GM12878 (cell line): ENCODE measurements around the gene ZMYM5. TPM values are rescaled to one million over a fixed set of nuclear protein-coding genes. Genes with fewer than 3 reads are reported as not detected.

Experiments used
- ATAC-seq: fragments of 200-7000 bp; cut with Tn5 transposase; 3 replicates; pipeline ENCODE4 v1.9.1; 2020; ENCODE audit warnings: mild to moderate bottlenecking, moderate library complexity
- BruUV-seq: library from RNA; stranded (reverse); fragments of 400-500 nt; replicated peaks from 2 replicates; lab custom pipeline; 2021; lab: Mats Ljungman, UMichigan
- CTCF ChIA-PET: fragments of 300-600 bp; sonication (Branson Sonifier 250); formaldehyde crosslinking; extraction: SDS; loops from one replicate; lab custom pipeline; 2021; ENCODE audit warnings: inconsistent platforms; lab: Yijun Ruan, JAX
- POLR2A ChIA-PET: fragments of 350-600 bp; formaldehyde crosslinking; extraction: SDS; loops from one replicate; lab custom pipeline; 2021; ENCODE audit warnings: inconsistent platforms; lab: Charles Lee
- RAD21 ChIA-PET: fragments of 300-600 bp; sonication (Branson Sonifier 250); formaldehyde crosslinking; loops from one replicate; lab custom pipeline; 2023; ENCODE audit warnings: antibody characterized with exemption; ENCODE audit not compliant: unreplicated experiment; lab: Charles Lee
- SMC1A ChIA-PET: fragments of 300-600 bp; sonication (Branson Sonifier 250); formaldehyde crosslinking; loops from one replicate; lab custom pipeline; 2023; ENCODE audit not compliant: unreplicated experiment, uncharacterized antibody; lab: Charles Lee
- DNase-seq: peaks from one replicate; pipeline ENCODE4 v3.0.0-alpha.2; 2011; ENCODE audit warnings: low read depth, low spot score
- FAIRE-seq: peaks from 3 replicates; lab custom pipeline; 2011; peaks lifted over from hg19 to GRCh38; lab: Jason Lieb, UNC
- H2AFZ ChIP-seq: 2 replicates; pipeline ENCODE4 v1.6.0; 2011; ENCODE audit warnings: low read depth, low read length, control low read depth; ENCODE audit not compliant: control insufficient read depth
- H3K27ac ChIP-seq: 2 replicates; pipeline ENCODE4 v1.5.1; 2011; ENCODE audit warnings: control low read depth; ENCODE audit not compliant: control insufficient read depth, insufficient read depth
- H3K27me3 ChIP-seq, 2 experiments: replicated peaks in 1 of 2; 2 replicates each; pipeline versions ENCODE4 v1.6.0 to v1.6.1; 2011; ENCODE audit warnings: low read length in 1 of 2; ENCODE audit not compliant: control insufficient read depth in 2 of 2, insufficient read depth in 2 of 2
- H3K36me3 ChIP-seq, 2 experiments: 2 replicates each; pipeline ENCODE4 v1.5.1; 2011; ENCODE audit warnings: low read length in 1 of 2; ENCODE audit not compliant: control insufficient read depth in 2 of 2, insufficient read depth in 2 of 2
- H3K4me1 ChIP-seq: 2 replicates; pipeline ENCODE4 v1.6.1; 2011; ENCODE audit warnings: mild to moderate bottlenecking, low read length, moderate library complexity, mixed read lengths; ENCODE audit not compliant: control insufficient read depth, insufficient read depth
- H3K4me2 ChIP-seq: 2 replicates; pipeline ENCODE4 v1.6.0; 2011; ENCODE audit warnings: control low read depth; ENCODE audit not compliant: control insufficient read depth, insufficient read depth
- H3K4me3 ChIP-seq: fragments of 200-600 bp; sonication (generic); 2 replicates; pipeline ENCODE4 v1.5.1; 2016
- H3K79me2 ChIP-seq: 2 replicates; pipeline ENCODE4 v1.6.0; 2011; ENCODE audit warnings: low read length; ENCODE audit not compliant: control insufficient read depth, insufficient read depth
- H3K9ac ChIP-seq: 2 replicates; pipeline ENCODE4 v1.8.0; 2011; ENCODE audit warnings: low read length, control low read depth, mixed read lengths; ENCODE audit not compliant: control insufficient read depth, insufficient read depth
- H3K9me3 ChIP-seq: replicated peaks from 3 replicates; pipeline ENCODE4 v1.5.1; 2011; ENCODE audit warnings: mild to moderate bottlenecking, low read length; ENCODE audit not compliant: control insufficient read depth, insufficient read depth
- H4K20me1 ChIP-seq: 2 replicates; pipeline ENCODE4 v1.6.0; 2011; ENCODE audit not compliant: control insufficient read depth, insufficient read depth
- CBX3 ChIP-seq: fragments of 200-600 bp; sonication (generic); IDR thresholded peaks from 2 replicates; pipeline ENCODE4 v1.6.1; 2016; ENCODE audit warnings: low read depth, borderline replicate concordance
- CREB1 ChIP-seq: IDR thresholded peaks from 2 replicates; pipeline ENCODE4 v1.6.1; 2012; ENCODE audit warnings: low read depth, mild to moderate bottlenecking, inconsistent platforms
- FOS ChIP-seq: IDR thresholded peaks from 3 replicates; pipeline ENCODE4 v1.6.1; 2011; ENCODE audit warnings: borderline replicate concordance; ENCODE audit not compliant: insufficient read length; ENCODE audit errors: extremely low read depth
- HCFC1 ChIP-seq: fragments of 150-350 bp; IDR thresholded peaks from 2 replicates; pipeline ENCODE4 v1.6.1; 2014; ENCODE audit warnings: low read length
- HDAC2 ChIP-seq: fragments of 200-600 bp; sonication (generic); IDR thresholded peaks from 2 replicates; pipeline ENCODE4 v1.6.1; 2017
- HSF1 ChIP-seq: fragments of 150-350 bp; IDR thresholded peaks from 2 replicates; pipeline ENCODE4 v1.6.1; 2014; ENCODE audit warnings: mild to moderate bottlenecking, low read depth, low read length
- JUND ChIP-seq: IDR thresholded peaks from 2 replicates; pipeline ENCODE4 v1.6.1; 2012; ENCODE audit warnings: low read depth, mild to moderate bottlenecking, low read length, improper control_type of control experiment, moderate library complexity
- MAX ChIP-seq: IDR thresholded peaks from 2 replicates; pipeline ENCODE4 v1.6.1; 2012; ENCODE audit warnings: low read depth, low read length, improper control_type of control experiment
- PAX8 ChIP-seq: fragments of 450-650 bp; IDR thresholded peaks from 2 replicates; pipeline ENCODE4 v1.6.1; 2017; ENCODE audit warnings: mild to moderate bottlenecking, moderate library complexity
- POLR2A ChIP-seq: IDR thresholded peaks from 2 replicates; pipeline ENCODE4 v1.6.1; 2011; ENCODE audit warnings: low read depth, mild to moderate bottlenecking, low read length
- POLR2AphosphoS2 ChIP-seq: IDR thresholded peaks from 2 replicates; pipeline ENCODE4 v1.6.1; 2011; ENCODE audit warnings: low read depth, mild to moderate bottlenecking, low read length, improper control_type of control experiment, moderate library complexity
- RFX5 ChIP-seq: IDR thresholded peaks from 2 replicates; pipeline ENCODE4 v1.6.1; 2011; ENCODE audit warnings: low read depth, low read length, improper control_type of control experiment
- SMAD1 ChIP-seq: fragments of 450-650 bp; IDR thresholded peaks from 2 replicates; pipeline ENCODE4 v1.6.1; 2018; ENCODE audit warnings: mild to moderate bottlenecking, low read depth; ENCODE audit not compliant: partially characterized antibody
- SMARCA5 ChIP-seq: fragments of 450-650 bp; IDR thresholded peaks from 2 replicates; pipeline ENCODE4 v1.6.1; 2017; ENCODE audit warnings: mild to moderate bottlenecking
- SREBF1 ChIP-seq: IDR thresholded peaks from 2 replicates; pipeline ENCODE4 v1.6.1; 2012; ENCODE audit warnings: mild to moderate bottlenecking, low read length
- SRF ChIP-seq, 2 experiments: IDR thresholded peaks; 2 replicates each; pipeline ENCODE4 v1.6.1; 2011; ENCODE audit warnings: low read depth in 2 of 2, low read length in 2 of 2, mild to moderate bottlenecking in 1 of 2, moderate library complexity in 1 of 2
- TCF12 ChIP-seq: IDR thresholded peaks from 2 replicates; pipeline ENCODE4 v1.6.1; 2011; ENCODE audit warnings: low read depth, mild to moderate bottlenecking, low read length
- YY1 ChIP-seq: IDR thresholded peaks from 2 replicates; pipeline ENCODE4 v1.6.1; 2011; ENCODE audit warnings: low read depth, mild to moderate bottlenecking, low read length
- ZBTB4 ChIP-seq: fragments of 450-650 bp; formaldehyde crosslinking; IDR thresholded peaks from 2 replicates; pipeline ENCODE4 v1.4.0; 2022; ENCODE audit warnings: mild to moderate bottlenecking, moderate library complexity
- ZNF217 ChIP-seq: fragments of 450-650 bp; IDR thresholded peaks from 2 replicates; pipeline ENCODE4 v1.6.1; 2017; ENCODE audit warnings: antibody characterized with exemption, mild to moderate bottlenecking
- WGBS: methylation state at CpG from one replicate; pipeline ENCODE4 v1.1.6; 2016; ENCODE audit warnings: low lambda C conversion rate; ENCODE audit not compliant: insufficient replicate concordance, insufficient coverage; ENCODE audit errors: missing lambda C conversion rate; 5-methylcytosine and 5-hydroxymethylcytosine counted together
- in situ Hi-C: fragments of 300-500 bp; cut with MboI; formaldehyde crosslinking; loops from 9 replicates; pipeline ENCODE4 v1.14.3; 2018; ENCODE audit warnings: mixed read lengths
- intact Hi-C: fragments of 100-400 bp; cut with micrococcal nuclease; formaldehyde crosslinking; loops from one replicate; pipeline ENCODE4 v1.14.2; 2022; ENCODE audit not compliant: unreplicated experiment
- polyA plus RNA-seq, 11 experiments: library from polyadenylated mRNA; depleted of rRNA in 4 of 11; unstranded in 6 of 11; stranded (reverse) in 5 of 11; fragments of >200 nt; fragmentation: Nextera tagmentation in 4 of 11; fragmentation: Illumina TruSeq in 1 of 11; extraction: Ambion mirVana in 4 of 11; extraction: Trizol in 1 of 11; gene quantifications; 1 replicate in 1 of 11; 2 replicates in 10 of 11; pipeline versions ENCODE4 v1.2.1 to v1.2.3, GENCODE V29; 2011 to 2016; ENCODE audit warnings: inconsistent platforms in 2 of 11, missing spikeins in 2 of 11, low read depth in 1 of 11
- total RNA-seq, 4 experiments: library from RNA; depleted of rRNA in 3 of 4; stranded (reverse); fragments of >200 nt in 3 of 4; fragmentation: Illumina TruSeq in 1 of 4; extraction: Trizol in 1 of 4; gene quantifications; 2 replicates each; pipeline versions ENCODE4 v1.2.1 to v1.2.3, GENCODE V29; 2013 to 2021

ZMYM5 gene
- total and polyA plus RNA-seq, 10 of the 15 experiments (the other 5 are each of a cell fraction or from before 2014, with no cell fraction given) = 7.1 to 13.7 (median 10.6) TPM

GRCh38 chr13:19863323-19864023 lies at the start of gene ZMYM5 (continued):
- no peak for TF ChIP-seq SMAD1
- TF ChIP-seq HSF1 = no peak
- TF ChIP-seq ZBTB4 (CRISPR knock-in tag) = no peak

- POLR2A ChIA-PET = interaction anchor here (0.7 kb wide), 1 partner anchor 44 kb away, joined by 3 read pairs; no protein-coding TSS in a partner anchor
- ATAC-seq (no peak), DNase-seq (no peak), FAIRE-seq (no peak)
- no peaks in the 10 kb centered on the region for H3K36me3 ChIP-seq
- SMC1A ChIA-PET = no interaction called here
- no peaks in the 10 kb centered on the region for H3K9me3 ChIP-seq
- CTCF ChIA-PET = no interaction called here
- H4K20me1 ChIP-seq = no peaks in the 10 kb centered on the region
- RAD21 ChIA-PET = no interaction called here
- H3K4me2 ChIP-seq = no peak overlapping the region
- in situ Hi-C loops (no loop called here), intact Hi-C loops (no loop called here)
- H3K27ac ChIP-seq = no peak overlapping the region
- no peaks in the 10 kb centered on the region for H3K27me3 ChIP-seq
- H3K4me3 ChIP-seq = no peak overlapping the region
- H2AFZ ChIP-seq = no peak overlapping the region
- H3K4me1 ChIP-seq = no peaks in the 10 kb centered on the region
- BruUV-seq = no TSS peak
- WGBS = 22% methylated on average over 9 of the region's 9 CpGs
- H3K79me2 ChIP-seq = no peaks in the 10 kb centered on the region
- H3K9ac ChIP-seq = no peak overlapping the region
- TF ChIP-seq HCFC1 = no peak
- no peak for TF ChIP-seq SREBF1
- TF ChIP-seq ZNF217 = no peak
- no peak for TF ChIP-seq SMARCA5
- no peak for TF ChIP-seq POLR2AphosphoS2
- no peak for TF ChIP-seq POLR2A
- TF ChIP-seq TCF12 = no peak
- no peak for TF ChIP-seq HDAC2
- TF ChIP-seq JUND = no peak
- TF ChIP-seq SRF (IDR thresholded peaks at IDR 0.05; ENCODE audit: low read depth in 2 of 2, low read length in 2 of 2) = no peak
- no peak for TF ChIP-seq FOS
- no peak for TF ChIP-seq CREB1
- TF ChIP-seq MAX = no peak
- TF ChIP-seq PAX8 = no peak
- no peak for TF ChIP-seq CBX3
- TF ChIP-seq RFX5 = no peak
- TF ChIP-seq YY1 = no peak
These were observed 47.1 kb upstream of the ZMYM5 start for GRCh38 chr13:19910336-19911072.
